NOMO-1 treated with DMSO at 0.1 percent for 48 hours (cell line): Measurements from ENCODE around the gene TIGD1.

ENCODE experiments used
- DNase-seq: peaks from one replicate; lab custom pipeline; 2025; ENCODE audit not compliant: unreplicated experiment; lab: John Stamatoyannopoulos, UW

The TIGD1 gene

DNA sequence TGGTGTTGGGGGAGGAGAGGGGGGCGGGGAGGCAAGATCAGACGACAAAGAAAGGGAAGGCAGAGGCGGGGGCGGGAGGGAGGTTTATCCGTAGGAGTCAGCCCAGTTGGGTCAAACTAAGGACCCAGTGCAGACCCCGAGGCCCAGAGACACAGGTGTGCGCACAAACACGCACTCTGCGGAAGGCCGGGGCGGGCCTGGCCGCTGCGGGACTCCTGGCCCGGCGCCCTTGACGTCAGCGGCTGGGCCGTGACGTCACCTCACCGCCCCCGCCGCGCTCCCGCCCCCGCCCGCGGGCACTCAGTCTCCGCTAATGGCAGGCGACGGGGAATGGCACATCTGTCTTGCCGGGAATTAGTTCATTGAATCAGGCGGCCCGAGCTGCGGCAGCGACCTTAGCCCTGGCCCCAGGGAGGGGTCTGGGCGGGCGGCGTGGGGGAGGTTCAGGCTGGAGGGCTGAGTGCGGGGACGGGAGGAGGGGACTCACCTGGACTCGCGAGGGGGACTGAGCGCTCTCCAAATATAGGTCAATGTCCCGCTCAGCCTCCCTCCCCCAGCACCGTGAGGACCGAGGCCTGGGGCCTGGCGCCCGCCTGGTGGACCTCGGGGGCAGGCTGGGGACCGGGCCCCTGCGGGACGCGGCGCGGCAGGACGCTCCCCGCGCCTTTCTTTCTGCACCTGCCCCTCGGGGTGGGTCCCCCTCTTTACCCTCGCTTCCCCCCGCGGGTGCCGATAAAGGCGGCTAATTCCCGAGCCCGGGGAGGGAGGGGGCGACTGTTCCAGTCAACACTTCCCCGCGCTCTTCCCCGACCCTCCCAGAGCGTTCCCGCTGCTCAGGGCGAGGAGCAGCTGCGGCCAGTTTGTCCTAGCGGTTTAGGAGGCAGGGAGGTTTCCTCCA, 47.2 kb downstream of the TIGD1 start:
- no peak for DNase-seq

GRCh38 chr2:232502511-232502910, 47.8 kb downstream of the TIGD1 start:
- no peak for DNase-seq

- no peak for DNase-seq
Observed at GRCh38 chr2:232501794-232502390, 48.5 kb downstream of the TIGD1 start.

DNA sequence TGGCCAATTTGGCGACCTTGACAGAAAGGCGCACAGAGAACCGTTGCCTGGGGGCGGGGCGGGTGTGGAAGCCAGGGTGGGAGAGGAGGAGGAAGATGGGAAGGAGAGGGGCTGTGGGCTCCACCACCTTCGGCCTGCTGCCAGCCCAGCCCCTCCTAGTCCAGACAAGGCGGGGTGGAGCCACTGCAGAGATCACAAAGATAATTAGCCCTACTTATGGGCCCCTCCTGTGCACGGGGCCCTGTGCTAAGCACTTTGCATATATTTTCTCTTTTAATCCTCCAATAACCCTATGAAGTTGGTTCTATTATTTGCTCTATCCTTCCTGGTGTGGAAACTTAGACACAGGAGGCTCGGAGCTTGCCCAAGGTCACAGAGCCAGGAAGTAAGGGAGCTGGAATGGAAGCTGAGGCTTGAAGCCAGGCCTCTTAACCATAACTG, 49.0 kb downstream of the TIGD1 start:
- DNase-seq = no peak

GRCh38 chr2:232498452-232498851, 51.9 kb downstream of the TIGD1 start:
- DNase-seq = no peak
